Effector CD4-positive, alpha-beta T cell (primary cell): ENCODE results near the gene KIF1B.
"Not testable (repeated sequence)": the region's sequence is repeated elsewhere in the genome, so short reads cannot be mapped to it uniquely, and the experiment has no call there.

Experiments
- DNase-seq: peaks from one replicate; pipeline ENCODE4 v3.0.0-alpha.2; 2020

Gene KIF1B

GRCh38 chr1:10242811-10243210, 32.4 kb downstream of the KIF1B start:
- DNase-seq = no peak

GRCh38 chr1:10245674-10246073, 35.3 kb downstream of the KIF1B start:
- no peak for DNase-seq

- no peak for DNase-seq
These were observed 39.6 kb downstream of the KIF1B start for GRCh38 chr1:10249808-10250457.

GRCh38 chr1:10250663-10251062, 40.3 kb downstream of the KIF1B start:
- no peak for DNase-seq

- DNase-seq = not testable (repeated sequence)
These were observed 41.1 kb downstream of the KIF1B start for GRCh38 chr1:10251325-10252108.

GRCh38 chr1:10252508-10252907, 42.1 kb downstream of the KIF1B start:
- DNase-seq = no peak

GRCh38 chr1:10253149-10253548, 42.8 kb downstream of the KIF1B start:
- DNase-seq = no peak

GRCh38 chr1:10253755-10254154, 43.4 kb downstream of the KIF1B start:
- no peak for DNase-seq

GRCh38 chr1:10257851-10258250, 47.5 kb downstream of the KIF1B start:
- DNase-seq = no peak

GRCh38 chr1:10259547-10259946, 49.2 kb downstream of the KIF1B start:
- not testable (repeated sequence) for DNase-seq

- DNase-seq = no peak
These were observed 53.2 kb downstream of the KIF1B start for GRCh38 chr1:10263450-10264082.

- DNase-seq = no peak
These were observed 54.7 kb downstream of the KIF1B start for GRCh38 chr1:10265027-10265426.

- DNase-seq = no peak
These were observed 55.5 kb downstream of the KIF1B start for GRCh38 chr1:10265900-10266299.

- no peak for DNase-seq
These were observed 56.9 kb downstream of the KIF1B start for GRCh38 chr1:10267319-10267718.

GRCh38 chr1:10267921-10268320, 57.6 kb downstream of the KIF1B start:
- no peak for DNase-seq

GRCh38 chr1:10271090-10271489, 60.7 kb downstream of the KIF1B start:
- no peak for DNase-seq

GRCh38 chr1:10271869-10272268, 61.5 kb downstream of the KIF1B start:
- no peak for DNase-seq

- no peak for DNase-seq
These were observed 61.9 kb downstream of the KIF1B start for GRCh38 chr1:10272274-10272673.

- no peak for DNase-seq
These were observed 68.5 kb downstream of the KIF1B start for GRCh38 chr1:10278880-10279279.

GRCh38 chr1:10280439-10281350, 70.3 kb downstream of the KIF1B start:
- no peak for DNase-seq

GRCh38 chr1:10283318-10283984, 73.1 kb downstream of the KIF1B start:
- DNase-seq = no peak

GRCh38 chr1:10286244-10286643, 75.9 kb downstream of the KIF1B start:
- no peak for DNase-seq
